HG02642 (cell line): ENCODE measurements around the gene SAP30L.

ENCODE experiments used
- ATAC-seq: cut with Tn5 transposase; IDR thresholded peaks from one replicate; pipeline ENCODE4 v1.9.1; 2021; ENCODE audit warnings: mild to moderate bottlenecking; ENCODE audit not compliant: unreplicated experiment, poor library complexity

SAP30L gene

GRCh38 chr5:154460172-154460571, 14.4 kb downstream of the SAP30L start:
- no peak for ATAC-seq

DNA sequence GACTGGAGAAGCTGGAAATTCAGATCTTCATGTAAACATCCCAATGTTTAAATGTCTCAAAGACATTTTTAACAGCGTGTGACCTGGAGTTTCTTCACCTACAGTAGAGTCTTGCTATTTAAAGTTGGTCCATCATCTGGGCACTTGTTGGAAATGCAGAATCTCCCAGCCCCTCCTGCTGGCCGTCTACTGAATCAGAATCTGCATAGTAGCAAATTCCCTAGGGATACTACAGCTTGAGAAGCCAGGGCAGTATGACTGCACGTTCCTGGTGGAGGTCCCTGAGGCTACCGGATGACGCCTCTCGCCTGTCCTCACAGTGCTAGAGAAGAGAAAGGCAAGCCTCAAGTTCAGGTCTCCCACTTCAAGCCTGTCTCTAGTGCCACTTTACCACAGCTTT, 15.7 kb downstream of the SAP30L start:
- ATAC-seq, result no peak

GRCh38 chr5:154464438-154464837, 18.6 kb downstream of the SAP30L start:
- no peak for ATAC-seq

DNA sequence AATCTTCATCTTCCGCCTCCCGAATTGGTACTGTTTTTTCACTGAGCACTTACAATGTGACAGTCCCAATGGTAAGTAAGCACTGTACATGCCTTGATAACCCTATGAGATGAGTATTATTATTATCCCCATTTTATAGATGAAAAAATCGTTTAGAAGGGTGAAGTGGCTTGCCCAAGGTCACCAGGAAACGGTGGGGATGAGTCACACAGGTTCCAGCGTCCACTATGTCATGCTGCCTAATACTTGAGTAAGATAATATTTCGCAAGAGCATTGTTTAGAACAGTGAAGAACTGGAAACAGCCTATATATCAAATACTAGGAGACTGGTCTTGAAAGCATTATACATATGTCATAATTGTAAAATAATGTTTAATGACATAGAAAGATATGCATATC, 19.4 kb downstream of the SAP30L start:
- ATAC-seq, result no peak

DNA sequence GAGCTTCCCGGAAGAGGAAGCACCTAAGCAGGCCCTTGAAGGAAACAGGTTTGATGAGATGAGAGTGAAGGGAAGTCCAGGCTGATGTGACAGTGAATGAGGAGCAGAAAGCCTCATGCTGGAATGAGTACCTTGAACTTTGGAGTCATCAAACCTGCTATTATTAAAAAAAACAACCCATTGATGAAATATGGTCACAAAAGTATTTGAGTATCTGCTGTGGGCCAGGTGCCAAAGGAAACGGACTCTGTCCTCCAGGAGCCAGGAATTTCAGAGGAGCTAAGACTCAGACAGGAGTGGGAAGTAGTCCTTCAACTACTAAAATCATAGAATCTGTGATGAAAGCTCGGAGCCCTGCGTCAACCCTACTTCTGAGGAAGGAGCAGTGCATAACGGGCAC, 20.4 kb downstream of the SAP30L start:
- no peak for ATAC-seq

- ATAC-seq, result no peak
Observed at GRCh38 chr5:154466671-154467070, 20.9 kb downstream of the SAP30L start.

GRCh38 chr5:154467655-154468354, 22.0 kb downstream of the SAP30L start:
- ATAC-seq, result peak; percentile 93

GRCh38 chr5:154470137-154470536, 24.3 kb downstream of the SAP30L start:
- no peak for ATAC-seq

DNA sequence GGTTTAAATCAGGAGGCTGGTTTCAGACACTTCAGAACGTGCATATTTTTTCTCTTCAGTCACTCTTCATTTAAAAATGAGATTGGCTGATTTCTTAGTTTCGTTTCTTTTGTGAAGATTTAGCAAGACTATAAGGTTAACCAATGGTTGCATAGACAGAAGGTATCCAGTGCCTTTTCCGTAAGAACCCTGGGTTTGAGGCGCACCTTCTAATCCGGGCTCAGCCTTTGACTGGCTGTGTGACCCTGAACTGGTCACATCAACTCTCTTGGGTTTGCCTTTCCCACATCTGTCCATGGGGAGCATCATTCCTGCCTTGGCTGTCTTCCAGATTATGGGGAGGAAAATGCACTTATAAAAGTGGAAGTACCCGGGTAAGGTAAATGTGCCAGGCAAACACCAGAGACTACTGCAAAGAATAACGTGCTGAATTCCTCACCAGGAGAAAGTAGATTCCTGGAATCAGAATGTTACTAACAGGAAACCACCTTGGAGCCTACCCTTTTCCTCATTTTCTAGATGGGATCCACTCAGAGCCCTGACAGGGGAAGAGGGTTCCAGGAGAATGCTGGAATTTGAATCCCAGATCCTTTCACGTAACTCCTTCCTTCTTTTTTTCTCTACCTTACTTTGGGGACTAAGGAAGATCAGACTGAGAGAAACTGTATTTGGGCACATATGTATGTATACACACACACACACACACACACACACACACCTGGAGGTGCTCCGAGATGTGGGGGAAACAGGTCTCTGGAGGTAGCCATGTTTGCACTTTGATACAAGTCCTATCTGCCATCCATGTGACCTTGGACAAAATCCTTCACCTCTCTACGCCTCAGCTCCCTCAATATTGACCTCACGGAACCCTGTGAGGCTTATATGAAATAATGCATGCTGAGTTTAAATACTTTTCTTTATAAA, 25.4 kb downstream of the SAP30L start:
- ATAC-seq, result no peak

GRCh38 chr5:154472871-154473580, 27.2 kb downstream of the SAP30L start:
- ATAC-seq, result no peak

DNA sequence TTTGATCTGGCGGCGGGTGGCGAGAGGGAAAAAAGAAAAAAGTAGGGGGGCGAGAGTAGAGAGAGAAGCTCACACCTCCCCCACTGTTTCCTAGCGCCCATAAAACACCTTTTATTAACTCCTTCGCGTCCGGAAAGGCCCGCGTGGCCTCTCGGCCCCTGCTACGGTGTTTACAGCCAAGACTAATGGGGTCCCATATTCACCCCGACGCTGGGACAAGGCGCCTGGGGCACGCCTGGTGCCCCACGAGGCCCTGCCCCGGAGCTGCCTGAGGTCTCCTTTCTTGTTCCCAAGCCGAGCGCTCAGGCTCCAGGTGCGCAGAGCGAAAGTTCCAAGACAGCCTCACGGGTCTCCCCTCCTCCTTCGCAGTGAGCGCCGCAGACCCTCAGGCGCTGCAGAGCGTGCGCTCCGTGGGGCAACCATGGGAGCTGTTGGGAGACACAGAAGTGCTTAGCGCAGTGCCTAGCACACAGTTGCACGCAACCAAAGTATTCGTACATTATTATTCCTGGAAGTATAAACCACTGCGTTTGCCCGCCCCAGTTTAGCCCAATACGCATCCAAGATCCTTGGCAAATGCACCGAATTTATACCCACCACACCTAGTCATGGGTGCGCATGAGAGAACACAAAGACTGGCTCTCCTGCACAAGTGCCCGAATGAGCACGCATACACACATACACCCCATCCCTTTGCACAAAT, 27.9 kb downstream of the SAP30L start:
- no peak for ATAC-seq

- no peak for ATAC-seq
Observed at GRCh38 chr5:154474396-154475334, 28.9 kb downstream of the SAP30L start.

GRCh38 chr5:154475591-154476353, 30.0 kb downstream of the SAP30L start:
- no peak for ATAC-seq

- no peak for ATAC-seq
Observed at GRCh38 chr5:154476354-154477205, 30.8 kb downstream of the SAP30L start.

- no peak for ATAC-seq
Observed at GRCh38 chr5:154477382-154478223, 31.8 kb downstream of the SAP30L start.

- no peak for ATAC-seq
Observed at GRCh38 chr5:154478224-154478565, 32.4 kb downstream of the SAP30L start, which contains the start of gene HAND1. Gene HAND1 (minus strand): TSS chr5:154478227. CDS start chr5:154478008, 219 bp downstream.

DNA sequence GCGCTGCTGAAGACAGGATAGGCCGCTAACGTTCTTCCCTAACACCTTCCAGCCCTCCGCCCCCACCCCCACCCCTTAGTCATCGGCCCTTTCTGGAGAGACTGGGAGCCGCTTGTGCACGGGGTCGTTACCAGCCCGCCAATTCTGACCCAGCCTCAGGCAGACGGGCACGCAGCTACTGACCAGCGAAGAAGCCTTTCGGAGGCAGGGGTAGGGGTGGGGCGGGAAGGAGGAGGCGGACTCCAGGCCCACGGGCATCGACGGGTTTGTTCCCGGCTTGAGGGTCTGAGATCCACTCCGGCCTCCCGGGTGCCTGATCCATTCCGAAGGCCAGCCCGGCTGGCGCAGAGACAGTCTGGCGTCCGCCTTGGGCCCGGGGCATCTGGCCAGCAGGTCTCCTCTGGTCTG, 33.0 kb downstream of the SAP30L start:
- ATAC-seq, result no peak
